ENCODE measurements around the gene GOLGA2. TPM values are rescaled to one million over a fixed set of nuclear protein-coding genes. Genes with fewer than 3 reads are reported as not detected.
"Not testable (repeated sequence)": the region's sequence is repeated elsewhere in the genome, so short reads cannot be mapped to it uniquely, and the experiment has no call there.

The GOLGA2 gene
- total and polyA plus RNA-seq, 7 experiments from 2014 or later: 6.0 to 76.6 (median 58.1) TPM

- no peaks in the 10 kb centered on the region for H3K36me3 Mint-ChIP-seq
- no peak for DNase-seq
- peaks cover 20 to 30% (median 25%) of the 10 kb centered on the region in 5 donors for H3K27me3 Mint-ChIP-seq
- H3K9me3 Mint-ChIP-seq: no peaks in the 10 kb centered on the region
- intact Hi-C loops (cut with micrococcal nuclease): no loop called here
- H3K27ac ChIP-seq (ENCODE audit: low read depth, low read length): no peak overlapping the region
- no peaks in the 10 kb centered on the region for H3K27me3 ChIP-seq (ENCODE audit: control insufficient read depth in 2 of 2, insufficient read depth in 2 of 2, low read length in 2 of 2)
- CTCF ChIA-PET: interaction anchor here (0.6 kb wide), 1 partner anchor 24 kb away, joined by 3 read pairs; no protein-coding TSS in a partner anchor
- no peaks in the 10 kb centered on the region for H3K36me3 ChIP-seq (ENCODE audit: control insufficient read depth in 2 of 3, insufficient read depth in 3 of 3, low read length in 3 of 3)
- ATAC-seq: no peak
- POLR2A ChIA-PET: interaction anchor here (1.3 kb wide), 1 partner anchor 8 kb away, joined by 4 read pairs; no protein-coding TSS in a partner anchor
- H3K27ac Mint-ChIP-seq: no peak overlapping the region
- no peak overlapping the region for H3K4me3 Mint-ChIP-seq
- peaks cover 0 to 14% (median 8%) of the 10 kb centered on the region in 7 donors for H3K4me1 Mint-ChIP-seq
- H3K4me1 ChIP-seq (ENCODE audit: control insufficient read depth in 2 of 2, insufficient read depth in 2 of 2, low read length in 2 of 2): no peaks in the 10 kb centered on the region
- H3K4me3 ChIP-seq (ENCODE audit: low read length): no peak overlapping the region
- H3K9me3 ChIP-seq (ENCODE audit: control insufficient read depth in 2 of 3, low read length in 3 of 3): no peaks in the 10 kb centered on the region
These were observed 33.7 kb downstream of the GOLGA2 start for GRCh38 chr9:128242124-128242523.

- intact Hi-C loops (cut with micrococcal nuclease): no loop called here
- H3K27me3 ChIP-seq (ENCODE audit: control insufficient read depth in 2 of 2, insufficient read depth in 2 of 2, low read length in 2 of 2): no peaks in the 10 kb centered on the region
- H3K36me3 ChIP-seq (ENCODE audit: control insufficient read depth in 2 of 3, insufficient read depth in 3 of 3, low read length in 3 of 3): no peaks in the 10 kb centered on the region
- ATAC-seq: no peak
- no peak overlapping the region for H3K4me3 ChIP-seq (ENCODE audit: low read length)
- no peaks in the 10 kb centered on the region for H3K9me3 ChIP-seq (ENCODE audit: control insufficient read depth in 2 of 3, low read length in 3 of 3)
- Mint-ChIP-seq H3K9me3 (no peaks in the 10 kb centered on the region), H3K36me3 (no peaks in the 10 kb centered on the region), H3K4me1 (no peaks in the 10 kb centered on the region), H3K27me3 (peaks cover 0 to 5% (median 0%) of the 10 kb centered on the region in 5 donors), H3K4me3 (no peak overlapping the region), H3K27ac (no peak overlapping the region)
- H3K4me1 ChIP-seq (ENCODE audit: control insufficient read depth in 2 of 2, insufficient read depth in 2 of 2, low read length in 2 of 2): no peaks in the 10 kb centered on the region
- CTCF ChIA-PET: no interaction called here
- POLR2A ChIA-PET: no interaction called here
- no peak for DNase-seq
- no peak overlapping the region for H3K27ac ChIP-seq (ENCODE audit: low read depth, low read length)
These were observed 41.9 kb downstream of the GOLGA2 start for GRCh38 chr9:128233817-128234406.

GRCh38 chr9:128232528-128233428 lies 43.0 kb downstream of the GOLGA2 start:
- Histone ChIP-seq H3K4me1 (ENCODE audit: control insufficient read depth in 2 of 2, insufficient read depth in 2 of 2, low read length in 2 of 2) (no peaks in the 10 kb centered on the region), H3K4me3 (ENCODE audit: low read length) (no peak overlapping the region), H3K9me3 (ENCODE audit: control insufficient read depth in 2 of 3, low read length in 3 of 3) (no peaks in the 10 kb centered on the region), H3K27ac (ENCODE audit: low read depth, low read length) (no peak overlapping the region), H3K36me3 (ENCODE audit: control insufficient read depth in 2 of 3, insufficient read depth in 3 of 3, low read length in 3 of 3) (no peaks in the 10 kb centered on the region), H3K27me3 (ENCODE audit: control insufficient read depth in 2 of 2, insufficient read depth in 2 of 2, low read length in 2 of 2) (no peaks in the 10 kb centered on the region)
- no peaks in the 10 kb centered on the region for H3K4me1 Mint-ChIP-seq
- ChIA-PET POLR2A (no interaction called here), CTCF (no interaction called here)
- H3K36me3 Mint-ChIP-seq: no peaks in the 10 kb centered on the region
- H3K27ac Mint-ChIP-seq: no peak overlapping the region
- DNase-seq: no peak
- H3K27me3 Mint-ChIP-seq: peaks cover 0 to 5% (median 0%) of the 10 kb centered on the region in 5 donors
- no peak for ATAC-seq
- H3K9me3 Mint-ChIP-seq: no peaks in the 10 kb centered on the region
- H3K4me3 Mint-ChIP-seq: no peak overlapping the region
- intact Hi-C loops (cut with micrococcal nuclease): no loop called here

- Histone ChIP-seq H3K4me1 (ENCODE audit: control insufficient read depth in 2 of 2, insufficient read depth in 2 of 2, low read length in 2 of 2) (no peaks in the 10 kb centered on the region), H3K27ac (ENCODE audit: low read depth, low read length) (no peak overlapping the region), H3K27me3 (ENCODE audit: control insufficient read depth in 2 of 2, insufficient read depth in 2 of 2, low read length in 2 of 2) (no peaks in the 10 kb centered on the region), H3K36me3 (ENCODE audit: control insufficient read depth in 2 of 3, insufficient read depth in 3 of 3, low read length in 3 of 3) (no peaks in the 10 kb centered on the region), H3K9me3 (ENCODE audit: control insufficient read depth in 2 of 3, low read length in 3 of 3) (no peaks in the 10 kb centered on the region), H3K4me3 (ENCODE audit: low read length) (no peak overlapping the region)
- Mint-ChIP-seq H3K4me1 (no peaks in the 10 kb centered on the region), H3K9me3 (no peaks in the 10 kb centered on the region), H3K36me3 (no peaks in the 10 kb centered on the region), H3K27ac (no peak overlapping the region), H3K4me3 (no peak overlapping the region), H3K27me3 (peaks cover 0 to 5% (median 0%) of the 10 kb centered on the region in 5 donors)
- intact Hi-C loops (cut with micrococcal nuclease): no loop called here
- ATAC-seq (no peak), DNase-seq (no peak)
- ChIA-PET CTCF (interaction anchor here (0.6 kb wide), 1 partner anchor 53 kb away, joined by 3 read pairs; no protein-coding TSS in a partner anchor), POLR2A (no interaction called here)
These were observed 43.9 kb downstream of the GOLGA2 start for GRCh38 chr9:128231638-128232527.

GRCh38 chr9:128230897-128231296 lies 44.9 kb downstream of the GOLGA2 start:
- H3K4me3 Mint-ChIP-seq; H3K4me1 ChIP-seq (ENCODE audit: control insufficient read depth in 2 of 2, insufficient read depth in 2 of 2, low read length in 2 of 2); H3K27ac Mint-ChIP-seq; H3K27me3 Mint-ChIP-seq; ATAC-seq; H3K9me3 Mint-ChIP-seq; H3K36me3 ChIP-seq (ENCODE audit: control insufficient read depth in 2 of 3, insufficient read depth in 3 of 3, low read length in 3 of 3); POLR2A ChIA-PET; H3K4me3 ChIP-seq (ENCODE audit: low read length); H3K9me3 ChIP-seq (ENCODE audit: control insufficient read depth in 2 of 3, low read length in 3 of 3); H3K36me3 Mint-ChIP-seq; H3K27me3 ChIP-seq (ENCODE audit: control insufficient read depth in 2 of 2, insufficient read depth in 2 of 2, low read length in 2 of 2); H3K4me1 Mint-ChIP-seq; DNase-seq; intact Hi-C loops (cut with micrococcal nuclease); H3K27ac ChIP-seq (ENCODE audit: low read depth, low read length): not testable (repeated sequence)
- CTCF ChIA-PET: interaction anchor here (0.6 kb wide), 1 partner anchor 54 kb away, joined by 3 read pairs; no protein-coding TSS in a partner anchor

- Mint-ChIP-seq H3K9me3 (no peaks in the 10 kb centered on the region), H3K27ac (no peak overlapping the region), H3K27me3 (no peaks in the 10 kb centered on the region), H3K4me3 (no peak overlapping the region), H3K36me3 (no peaks in the 10 kb centered on the region), H3K4me1 (no peaks in the 10 kb centered on the region)
- POLR2A ChIA-PET: no interaction called here
- Histone ChIP-seq H3K4me3 (ENCODE audit: low read length) (no peak overlapping the region), H3K9me3 (ENCODE audit: control insufficient read depth in 2 of 3, low read length in 3 of 3) (no peaks in the 10 kb centered on the region), H3K36me3 (ENCODE audit: control insufficient read depth in 2 of 3, insufficient read depth in 3 of 3, low read length in 3 of 3) (no peaks in the 10 kb centered on the region), H3K27ac (ENCODE audit: low read depth, low read length) (no peak overlapping the region), H3K27me3 (ENCODE audit: control insufficient read depth in 2 of 2, insufficient read depth in 2 of 2, low read length in 2 of 2) (no peaks in the 10 kb centered on the region), H3K4me1 (ENCODE audit: control insufficient read depth in 2 of 2, insufficient read depth in 2 of 2, low read length in 2 of 2) (no peaks in the 10 kb centered on the region)
- ATAC-seq (peak; percentile 59), DNase-seq (no peak)
- CTCF ChIA-PET: no interaction called here
- intact Hi-C loops (cut with micrococcal nuclease): no loop called here
These were observed 49.4 kb downstream of the GOLGA2 start for GRCh38 chr9:128226412-128226801.
